RWPE1 (cell line): ENCODE data around the gene COL16A1.

Experiments used
- CTCF ChIA-PET: fragments of 350-600 bp; sonication (Branson Sonifier 250); formaldehyde crosslinking; extraction: SDS; loops from one replicate; lab custom pipeline; 2021; lab: Yijun Ruan, JAX
- POLR2A ChIA-PET: fragments of 400-600 bp; formaldehyde crosslinking; extraction: SDS; loops from one replicate; lab custom pipeline; 2020; ENCODE audit warnings: antibody characterized with exemption; ENCODE audit not compliant: low non-redundant PET; lab: Yijun Ruan, JAX
- DNase-seq: peaks from one replicate; pipeline ENCODE4 v3.0.0; 2012; ENCODE audit warnings: low spot score
- H3K27ac ChIP-seq: fragments of 450-650 bp; 2 replicates; pipeline ENCODE4 v1.5.1; 2017
- TF ChIP-seq, protein P1 (sequence below): fragments of 450-650 bp; conservative IDR thresholded peaks from 2 replicates; pipeline ENCODE4 v1.5.1; 2017; ENCODE audit warnings: low read depth, mild to moderate bottlenecking

COL16A1 gene

DNA sequence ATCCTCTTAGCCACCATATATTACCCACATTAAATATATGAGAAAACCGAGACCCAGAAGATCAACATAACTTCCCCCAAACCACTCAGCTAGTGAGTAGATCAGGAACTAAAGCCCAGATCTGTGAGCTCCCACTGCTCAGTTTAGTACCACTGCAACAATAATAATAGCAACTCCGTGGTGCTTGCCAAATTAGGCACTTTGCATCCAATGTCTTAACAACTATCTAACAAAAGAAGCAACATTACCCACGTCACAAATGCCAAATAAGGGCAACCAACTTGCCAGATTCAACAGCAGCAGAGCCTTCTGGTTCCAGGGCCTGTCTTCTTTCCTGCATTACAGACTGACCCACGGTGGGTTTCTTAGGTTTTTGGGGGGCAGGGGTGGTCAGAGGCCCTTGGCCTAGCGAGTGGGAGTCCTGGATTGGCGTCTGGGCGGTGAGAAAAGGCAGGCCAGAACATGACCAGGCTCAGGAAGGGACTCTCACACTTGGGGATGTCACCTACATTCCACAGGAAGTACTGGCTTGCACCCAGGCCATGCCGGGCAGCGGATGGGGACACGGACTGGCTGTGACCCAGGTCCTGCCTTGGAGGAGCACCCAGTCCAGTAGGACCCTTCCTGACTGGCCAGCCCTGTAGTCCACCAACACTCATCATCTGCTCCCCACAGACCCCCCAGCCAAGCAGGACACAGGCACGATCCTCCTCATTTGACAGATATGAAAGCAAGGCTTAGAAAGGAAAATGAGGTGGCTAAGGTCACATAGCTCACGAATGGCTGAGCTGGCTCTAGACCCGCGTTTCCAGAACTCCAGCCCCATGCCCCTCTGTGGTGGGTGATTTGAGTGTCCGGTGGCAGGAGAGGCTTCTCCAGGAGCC, 81.7 kb downstream of the COL16A1 start:
- CTCF ChIA-PET = no interaction called here
- POLR2A ChIA-PET = no interaction called here
- H3K27ac ChIP-seq = peak overlapping the region; percentile 48
- TF ChIP-seq, protein P1, sequence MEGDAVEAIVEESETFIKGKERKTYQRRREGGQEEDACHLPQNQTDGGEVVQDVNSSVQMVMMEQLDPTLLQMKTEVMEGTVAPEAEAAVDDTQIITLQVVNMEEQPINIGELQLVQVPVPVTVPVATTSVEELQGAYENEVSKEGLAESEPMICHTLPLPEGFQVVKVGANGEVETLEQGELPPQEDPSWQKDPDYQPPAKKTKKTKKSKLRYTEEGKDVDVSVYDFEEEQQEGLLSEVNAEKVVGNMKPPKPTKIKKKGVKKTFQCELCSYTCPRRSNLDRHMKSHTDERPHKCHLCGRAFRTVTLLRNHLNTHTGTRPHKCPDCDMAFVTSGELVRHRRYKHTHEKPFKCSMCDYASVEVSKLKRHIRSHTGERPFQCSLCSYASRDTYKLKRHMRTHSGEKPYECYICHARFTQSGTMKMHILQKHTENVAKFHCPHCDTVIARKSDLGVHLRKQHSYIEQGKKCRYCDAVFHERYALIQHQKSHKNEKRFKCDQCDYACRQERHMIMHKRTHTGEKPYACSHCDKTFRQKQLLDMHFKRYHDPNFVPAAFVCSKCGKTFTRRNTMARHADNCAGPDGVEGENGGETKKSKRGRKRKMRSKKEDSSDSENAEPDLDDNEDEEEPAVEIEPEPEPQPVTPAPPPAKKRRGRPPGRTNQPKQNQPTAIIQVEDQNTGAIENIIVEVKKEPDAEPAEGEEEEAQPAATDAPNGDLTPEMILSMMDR = no peak
- no peak for DNase-seq

DNA sequence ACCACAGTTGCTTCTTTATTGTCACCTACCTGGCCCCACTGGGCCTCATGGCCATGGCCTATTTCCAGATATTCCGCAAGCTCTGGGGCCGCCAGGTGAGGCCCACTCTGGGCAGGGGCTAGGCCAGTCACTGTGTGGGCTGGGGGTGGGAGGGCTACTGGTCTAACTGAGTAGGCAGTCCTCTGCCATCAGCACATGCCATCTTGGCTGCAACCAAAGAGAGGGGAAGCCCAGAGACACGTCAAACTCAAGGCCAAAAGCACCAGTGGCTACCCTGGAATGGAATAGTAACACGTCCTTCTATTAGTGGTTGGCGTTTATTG, 82.4 kb downstream of the COL16A1 start:
- TF ChIP-seq, protein P1 = no peak
- DNase-seq = no peak
- POLR2A ChIA-PET = no interaction called here
- CTCF ChIA-PET = no interaction called here
- H3K27ac ChIP-seq = no peak overlapping the region

DNA sequence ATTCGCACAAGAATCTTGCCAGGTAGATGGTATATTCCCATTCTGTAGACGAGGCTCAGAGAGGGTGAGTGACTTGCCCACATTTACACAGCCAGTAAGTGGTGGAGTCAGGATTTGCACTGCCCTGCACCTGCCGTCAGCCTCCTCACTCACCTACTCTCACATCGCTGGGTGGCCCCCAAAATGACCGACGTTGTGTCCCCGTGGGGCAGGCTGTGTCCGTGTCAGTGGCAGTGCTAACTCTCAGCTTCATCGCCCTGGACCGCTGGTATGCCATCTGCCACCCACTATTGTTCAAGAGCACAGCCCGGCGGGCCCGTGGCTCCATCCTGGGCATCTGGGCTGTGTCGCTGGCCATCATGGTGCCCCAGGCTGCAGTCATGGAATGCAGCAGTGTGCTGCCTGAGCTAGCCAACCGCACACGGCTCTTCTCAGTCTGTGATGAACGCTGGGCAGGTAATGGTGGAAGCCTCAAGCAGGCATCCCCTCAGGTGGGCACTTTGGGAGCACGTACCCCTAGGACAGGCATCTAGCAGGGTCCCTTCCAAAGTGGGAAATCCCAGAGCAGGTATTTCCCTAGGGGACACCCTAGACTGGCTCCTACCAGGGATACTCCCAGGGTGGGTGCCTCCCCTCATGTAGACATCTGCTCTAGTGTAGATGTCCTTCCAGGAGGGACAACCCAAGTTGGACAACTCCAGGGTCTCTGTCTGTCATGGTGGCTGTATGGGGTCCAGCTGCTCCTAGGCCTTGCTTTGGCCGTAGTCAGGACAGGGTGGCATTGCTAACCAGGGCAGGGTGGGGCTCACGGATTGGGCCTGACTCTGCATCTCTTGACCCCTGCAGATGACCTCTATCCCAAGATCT, 83.0 kb downstream of the COL16A1 start:
- POLR2A ChIA-PET = no interaction called here
- H3K27ac ChIP-seq = no peak overlapping the region
- TF ChIP-seq, protein P1 = no peak
- no peak for DNase-seq
- CTCF ChIA-PET = no interaction called here

DNA sequence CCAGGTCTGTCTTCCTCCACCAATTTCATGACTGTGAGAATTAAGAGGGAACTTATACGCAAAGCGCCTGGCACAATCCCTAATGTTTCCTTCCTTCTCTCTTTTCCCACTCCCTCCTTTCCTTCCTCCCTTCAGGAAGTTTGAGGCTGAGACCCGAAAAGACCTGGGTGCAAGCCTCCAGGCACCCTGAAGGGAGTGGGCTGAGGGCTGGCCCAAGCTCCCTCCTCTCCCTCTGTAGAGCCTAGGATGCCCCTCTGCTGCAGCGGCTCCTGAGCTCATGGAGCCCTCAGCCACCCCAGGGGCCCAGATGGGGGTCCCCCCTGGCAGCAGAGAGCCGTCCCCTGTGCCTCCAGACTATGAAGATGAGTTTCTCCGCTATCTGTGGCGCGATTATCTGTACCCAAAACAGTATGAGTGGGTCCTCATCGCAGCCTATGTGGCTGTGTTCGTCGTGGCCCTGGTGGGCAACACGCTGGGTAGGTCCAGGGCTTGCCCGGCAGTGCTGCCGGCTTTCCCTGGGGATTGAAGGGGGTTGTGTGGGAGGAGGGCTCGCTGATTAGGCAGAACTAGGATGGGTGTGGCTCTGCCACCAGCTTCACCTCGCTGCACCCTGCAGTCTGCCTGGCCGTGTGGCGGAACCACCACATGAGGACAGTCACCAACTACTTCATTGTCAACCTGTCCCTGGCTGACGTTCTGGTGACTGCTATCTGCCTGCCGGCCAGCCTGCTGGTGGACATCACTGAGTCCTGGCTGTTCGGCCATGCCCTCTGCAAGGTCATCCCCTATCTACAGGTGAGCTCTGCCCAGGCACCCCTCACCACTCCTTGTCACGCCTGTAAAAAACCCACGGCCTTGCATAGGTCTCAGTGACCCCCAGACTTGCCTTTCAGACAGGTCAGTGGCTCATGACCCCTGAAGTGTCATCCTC, 84.6 kb downstream of the COL16A1 start:
- POLR2A ChIA-PET = no interaction called here
- TF ChIP-seq, protein P1 = no peak
- DNase-seq = no peak
- CTCF ChIA-PET = interaction anchor here (0.6 to 1.9 kb wide), 10 partner anchors 9 to 374 kb away, joined by 3 to 10 read pairs (median 3); no protein-coding TSS in a partner anchor
- no peak overlapping the region for H3K27ac ChIP-seq

DNA sequence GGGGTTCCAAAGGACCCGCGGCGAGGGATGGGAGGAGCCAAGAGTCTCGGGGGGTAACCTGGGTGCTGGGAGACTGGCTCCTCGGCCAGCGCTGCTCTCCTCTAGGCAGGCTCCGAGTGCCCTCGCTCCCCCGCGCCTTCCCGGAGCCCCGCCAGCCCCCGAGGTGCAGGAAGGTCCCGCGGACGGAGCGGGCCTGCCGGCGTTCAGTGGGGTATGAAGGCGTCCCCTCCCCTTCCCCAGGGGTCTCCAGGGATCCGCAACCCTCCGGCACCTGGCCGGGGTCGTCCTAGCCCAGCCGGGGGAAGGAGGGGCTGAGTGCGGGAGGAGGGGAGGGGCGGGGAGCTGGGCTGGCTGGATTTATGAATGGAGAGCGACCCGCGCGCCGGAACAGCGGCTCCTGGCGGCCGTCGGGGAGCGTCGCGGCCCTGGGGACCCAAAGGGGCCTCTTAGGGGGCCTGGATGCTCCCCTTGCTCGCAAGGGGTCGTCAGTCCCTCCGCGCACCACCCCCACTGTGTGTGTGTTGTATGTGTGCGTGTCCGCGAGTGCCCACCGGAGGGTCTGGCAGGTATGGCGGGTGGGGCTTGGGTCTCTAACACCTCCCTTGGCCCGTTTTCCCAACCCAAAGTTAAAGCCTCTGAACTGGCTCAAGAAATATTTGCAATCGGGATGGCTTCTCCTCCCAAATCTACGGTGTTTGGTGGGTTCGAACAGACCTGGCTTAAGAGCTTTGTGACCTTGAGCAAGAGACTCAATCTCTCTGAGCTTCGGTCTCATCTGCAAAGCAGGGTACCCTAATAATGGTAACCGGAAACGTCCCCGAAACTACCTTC, 85.7 kb downstream of the COL16A1 start:
- POLR2A ChIA-PET = no interaction called here
- TF ChIP-seq, protein P1 = peak; percentile 81
- CTCF ChIA-PET = interaction anchor here (0.5 to 1.9 kb wide), 13 partner anchors 8 to 413 kb away, joined by 3 to 10 read pairs (median 3); no protein-coding TSS in a partner anchor
- DNase-seq = peak; percentile 33
- no peak overlapping the region for H3K27ac ChIP-seq
